Gastroesophageal sphincter (tissue), 3 donors: Measurements from ENCODE around the gene OCIAD1.

Experiments
- CTCF ChIP-seq, 4 experiments: fragments of 200-600 bp in 2 of 4; fragments of 450-650 bp in 2 of 4; sonication (generic) in 1 of 4; IDR thresholded peaks; one replicate each; pipeline ENCODE4 v1.5.1; 2017 to 2019; ENCODE audit warnings: antibody characterized with exemption in 4 of 4, mild to moderate bottlenecking in 2 of 4, moderate library complexity in 2 of 4
- POLR2AphosphoS5 ChIP-seq: sonication (generic); formaldehyde crosslinking; IDR thresholded peaks from one replicate; pipeline ENCODE4 v1.6.1; 2017; ENCODE audit warnings: antibody characterized with exemption

- TF ChIP-seq CTCF (IDR thresholded peaks at IDR 0.05) (no peak), POLR2AphosphoS5 (no peak)
Measured at GRCh38 chr4:48799157-48799556, 31.7 kb upstream of the OCIAD1 start.
